ENCODE measurements around the gene ABI2.

DNA sequence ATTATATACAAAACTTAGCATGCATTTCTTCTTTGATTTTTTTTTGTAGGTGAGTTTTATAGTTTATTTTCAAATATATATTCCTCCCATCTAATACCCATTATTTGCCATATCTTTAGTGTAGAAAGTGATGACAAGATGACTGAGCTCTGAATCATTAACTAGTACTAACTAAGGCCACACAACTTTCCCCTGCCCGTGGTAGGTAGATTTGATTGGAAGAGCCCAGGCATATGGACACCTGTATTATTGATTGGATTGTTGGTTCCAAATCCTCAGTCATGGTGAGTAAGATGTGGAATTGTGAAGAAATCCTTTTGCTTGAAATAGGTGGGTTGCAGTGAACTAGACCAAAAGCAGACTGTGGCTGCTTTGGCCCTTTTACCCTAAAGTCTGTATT lies 54.8 kb downstream of the ABI2 start:
- TF ChIP-seq MXI1 (IDR thresholded peaks at IDR 0.05; ENCODE audit: borderline replicate concordance, low read depth, low read length) = no peak
- TF ChIP-seq POLR2A (IDR thresholded peaks at IDR 0.05; ENCODE audit: low read depth, low read length) = no peak
- TF ChIP-seq, protein P1, sequence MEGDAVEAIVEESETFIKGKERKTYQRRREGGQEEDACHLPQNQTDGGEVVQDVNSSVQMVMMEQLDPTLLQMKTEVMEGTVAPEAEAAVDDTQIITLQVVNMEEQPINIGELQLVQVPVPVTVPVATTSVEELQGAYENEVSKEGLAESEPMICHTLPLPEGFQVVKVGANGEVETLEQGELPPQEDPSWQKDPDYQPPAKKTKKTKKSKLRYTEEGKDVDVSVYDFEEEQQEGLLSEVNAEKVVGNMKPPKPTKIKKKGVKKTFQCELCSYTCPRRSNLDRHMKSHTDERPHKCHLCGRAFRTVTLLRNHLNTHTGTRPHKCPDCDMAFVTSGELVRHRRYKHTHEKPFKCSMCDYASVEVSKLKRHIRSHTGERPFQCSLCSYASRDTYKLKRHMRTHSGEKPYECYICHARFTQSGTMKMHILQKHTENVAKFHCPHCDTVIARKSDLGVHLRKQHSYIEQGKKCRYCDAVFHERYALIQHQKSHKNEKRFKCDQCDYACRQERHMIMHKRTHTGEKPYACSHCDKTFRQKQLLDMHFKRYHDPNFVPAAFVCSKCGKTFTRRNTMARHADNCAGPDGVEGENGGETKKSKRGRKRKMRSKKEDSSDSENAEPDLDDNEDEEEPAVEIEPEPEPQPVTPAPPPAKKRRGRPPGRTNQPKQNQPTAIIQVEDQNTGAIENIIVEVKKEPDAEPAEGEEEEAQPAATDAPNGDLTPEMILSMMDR (conservative IDR thresholded peaks at IDR 0.05; ENCODE audit: low read depth, low read length) = no peak
- TF ChIP-seq RAD21 (IDR thresholded peaks at IDR 0.05; ENCODE audit: low read length) = no peak
- TF ChIP-seq, protein P2, sequence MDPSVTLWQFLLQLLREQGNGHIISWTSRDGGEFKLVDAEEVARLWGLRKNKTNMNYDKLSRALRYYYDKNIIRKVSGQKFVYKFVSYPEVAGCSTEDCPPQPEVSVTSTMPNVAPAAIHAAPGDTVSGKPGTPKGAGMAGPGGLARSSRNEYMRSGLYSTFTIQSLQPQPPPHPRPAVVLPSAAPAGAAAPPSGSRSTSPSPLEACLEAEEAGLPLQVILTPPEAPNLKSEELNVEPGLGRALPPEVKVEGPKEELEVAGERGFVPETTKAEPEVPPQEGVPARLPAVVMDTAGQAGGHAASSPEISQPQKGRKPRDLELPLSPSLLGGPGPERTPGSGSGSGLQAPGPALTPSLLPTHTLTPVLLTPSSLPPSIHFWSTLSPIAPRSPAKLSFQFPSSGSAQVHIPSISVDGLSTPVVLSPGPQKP (IDR thresholded peaks at IDR 0.05; ENCODE audit: borderline replicate concordance, low read depth, low read length) = no peak
- TF ChIP-seq RFX5 (IDR thresholded peaks at IDR 0.05; ENCODE audit: low read depth, low read length) = no peak
- TF ChIP-seq, protein P3, sequence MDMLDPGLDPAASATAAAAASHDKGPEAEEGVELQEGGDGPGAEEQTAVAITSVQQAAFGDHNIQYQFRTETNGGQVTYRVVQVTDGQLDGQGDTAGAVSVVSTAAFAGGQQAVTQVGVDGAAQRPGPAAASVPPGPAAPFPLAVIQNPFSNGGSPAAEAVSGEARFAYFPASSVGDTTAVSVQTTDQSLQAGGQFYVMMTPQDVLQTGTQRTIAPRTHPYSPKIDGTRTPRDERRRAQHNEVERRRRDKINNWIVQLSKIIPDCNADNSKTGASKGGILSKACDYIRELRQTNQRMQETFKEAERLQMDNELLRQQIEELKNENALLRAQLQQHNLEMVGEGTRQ (IDR thresholded peaks at IDR 0.05; ENCODE audit: low read depth, low read length) = no peak
- no peak for TF ChIP-seq SMC3 (IDR thresholded peaks at IDR 0.05; ENCODE audit: low read depth, low read length)
- TF ChIP-seq MAFK (IDR thresholded peaks at IDR 0.05; ENCODE audit: low read depth, low read length) = no peak
- TF ChIP-seq CEBPB (IDR thresholded peaks at IDR 0.05; ENCODE audit: low read depth, low read length) = no peak
- TF ChIP-seq RCOR1 (IDR thresholded peaks at IDR 0.05; ENCODE audit: insufficient replicate concordance, low read length) = no peak
